Trophoblast cell (in vitro differentiated cells and primary cell): ENCODE data around the gene PLEKHG4B.
A peak's percentile ranks its signal among the peaks of the same experiment; 100 is the strongest.

Experiments
- DNase-seq, 2 donors: peaks; one replicate each; pipeline ENCODE4 v3.0.0-alpha.2; 2016
- H2AFZ ChIP-seq: 2 replicates; pipeline ENCODE4 v1.6.1; 2013; ENCODE audit warnings: low read length, moderate library complexity, mild to moderate bottlenecking; ENCODE audit not compliant: insufficient read depth, poor library complexity
- H2AK5ac ChIP-seq: 2 replicates; pipeline ENCODE4 v1.6.1; 2013; ENCODE audit warnings: mild to moderate bottlenecking, low read length
- H2BK120ac ChIP-seq: 2 replicates; pipeline ENCODE4 v1.6.1; 2013; ENCODE audit warnings: low read length, mild to moderate bottlenecking, moderate library complexity; ENCODE audit not compliant: insufficient read depth, poor library complexity
- H2BK12ac ChIP-seq: 2 replicates; pipeline ENCODE4 v1.6.1; 2013; ENCODE audit warnings: mild to moderate bottlenecking, low read length, moderate library complexity
- H2BK5ac ChIP-seq: 2 replicates; pipeline ENCODE4 v1.6.1; 2013; ENCODE audit warnings: low read length, low read depth, moderate library complexity, mild to moderate bottlenecking; ENCODE audit not compliant: poor library complexity
- H3K14ac ChIP-seq: 2 replicates; pipeline ENCODE4 v1.6.1; 2013; ENCODE audit warnings: mild to moderate bottlenecking, low read length
- H3K18ac ChIP-seq: 2 replicates; pipeline ENCODE4 v1.6.1; 2013; ENCODE audit warnings: mild to moderate bottlenecking, low read length
- H3K23ac ChIP-seq: 2 replicates; pipeline ENCODE4 v1.6.1; 2013; ENCODE audit warnings: low read length
- H3K27ac ChIP-seq: 2 replicates; pipeline ENCODE4 v1.5.1; 2013; ENCODE audit warnings: low read depth, mild to moderate bottlenecking, inconsistent platforms, low read length, moderate library complexity
- H3K27me3 ChIP-seq: 2 replicates; pipeline ENCODE4 v1.6.1; 2013; ENCODE audit warnings: inconsistent platforms, mild to moderate bottlenecking, low read length, moderate library complexity; ENCODE audit not compliant: insufficient read depth
- H3K36me3 ChIP-seq, 2 experiments: 1 replicate in 1 of 2; 2 replicates in 1 of 2; pipeline ENCODE4 v1.6.1; 2013; ENCODE audit warnings: low read length in 2 of 2, mild to moderate bottlenecking in 2 of 2, moderate library complexity in 1 of 2; ENCODE audit not compliant: insufficient read depth in 2 of 2, control insufficient read depth in 1 of 2
- H3K4ac ChIP-seq: 2 replicates; pipeline ENCODE4 v1.6.1; 2013; ENCODE audit warnings: low read depth, mild to moderate bottlenecking, low read length, moderate library complexity
- H3K4me1 ChIP-seq, 2 experiments: 1 replicate in 1 of 2; 2 replicates in 1 of 2; pipeline ENCODE4 v1.6.1; 2013; ENCODE audit warnings: low read length in 2 of 2, mild to moderate bottlenecking in 2 of 2, moderate library complexity in 1 of 2; ENCODE audit not compliant: insufficient read depth in 2 of 2, control insufficient read depth in 1 of 2
- H3K4me2 ChIP-seq: 2 replicates; pipeline ENCODE4 v1.6.1; 2013; ENCODE audit warnings: inconsistent platforms, mild to moderate bottlenecking, low read length, moderate library complexity
- H3K4me3 ChIP-seq: 2 replicates; pipeline ENCODE4 v1.5.1; 2013; ENCODE audit warnings: mild to moderate bottlenecking, low read depth, low read length, inconsistent platforms
- H3K79me1 ChIP-seq: one replicate; pipeline ENCODE4 v1.6.1; 2013; ENCODE audit warnings: low read length
- H3K79me2 ChIP-seq: 2 replicates; pipeline ENCODE4 v1.6.1; 2013; ENCODE audit warnings: low read length, mild to moderate bottlenecking; ENCODE audit not compliant: control insufficient read depth, insufficient read depth, poor library complexity
- H3K9ac ChIP-seq: 2 replicates; pipeline ENCODE4 v1.6.1; 2013; ENCODE audit warnings: mild to moderate bottlenecking, low read length
- H3K9me3 ChIP-seq: 2 replicates; pipeline ENCODE4 v1.6.1; 2013; ENCODE audit warnings: low read depth, mild to moderate bottlenecking, control low read depth, inconsistent platforms, low read length; ENCODE audit not compliant: insufficient read depth
- H4K12ac ChIP-seq: 2 replicates; pipeline ENCODE4 v1.6.1; 2013; ENCODE audit warnings: low read depth, mild to moderate bottlenecking, low read length, moderate library complexity
- H4K8ac ChIP-seq: 2 replicates; pipeline ENCODE4 v1.6.1; 2013; ENCODE audit warnings: low read depth, mild to moderate bottlenecking, low read length, moderate library complexity
- H4K91ac ChIP-seq: one replicate; pipeline ENCODE4 v1.6.1; 2013; ENCODE audit warnings: low read depth, mild to moderate bottlenecking, low read length, moderate library complexity
- WGBS: extraction: QIAGEN DNeasy Blood & Tissue Kit; methylation state at CpG from one replicate; pipeline ENCODE4 v1.1.7; 2013; ENCODE audit warnings: missing lambda C conversion rate; ENCODE audit not compliant: insufficient read length, insufficient coverage; ENCODE audit errors: extremely low coverage; 5-methylcytosine and 5-hydroxymethylcytosine counted together

PLEKHG4B gene

DNA sequence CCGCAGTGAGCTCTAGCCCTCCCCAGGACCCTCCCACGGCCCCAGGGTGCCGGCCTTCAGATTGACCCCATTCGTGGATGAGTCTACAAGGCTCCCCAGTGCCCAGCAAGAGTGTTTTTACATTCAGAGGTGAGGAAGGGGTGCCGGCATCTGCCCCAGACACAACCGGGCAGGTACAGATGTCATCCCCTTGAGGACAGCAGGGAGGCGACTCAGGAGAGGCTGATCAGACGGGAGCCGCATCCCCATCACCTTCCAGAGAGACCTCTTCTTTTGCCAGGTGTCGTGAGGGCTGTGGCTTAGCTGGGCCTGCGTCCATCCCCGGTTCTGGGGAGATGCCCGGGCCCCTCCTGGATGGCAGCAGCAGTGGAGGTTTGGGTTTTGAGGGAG, 95.1 kb downstream of the PLEKHG4B start:
- whole genome bisulfite sequencing: no CpG with 5 or more reads among the region's 13 CpGs
- no peak overlapping the region for H2AFZ ChIP-seq
- H2BK5ac ChIP-seq: no peak overlapping the region
- DNase-seq: no peak
- H4K91ac ChIP-seq: peak overlapping the region; percentile 22
- H2BK120ac ChIP-seq: no peak overlapping the region
- H4K8ac ChIP-seq: no peak overlapping the region
- H3K79me1 ChIP-seq: peaks cover 3% of the 10 kb centered on the region
- no peak overlapping the region for H2BK12ac ChIP-seq
- H3K4ac ChIP-seq: no peak overlapping the region
- H3K9ac ChIP-seq: no peak overlapping the region
- H3K79me2 ChIP-seq: no peaks in the 10 kb centered on the region
- H3K4me1 ChIP-seq: peaks cover 12 to 18% of the 10 kb centered on the region in 2 experiments
- no peak overlapping the region for H3K18ac ChIP-seq
- no peak overlapping the region for H3K4me2 ChIP-seq
- no peak overlapping the region for H3K14ac ChIP-seq
- H3K27me3 ChIP-seq: no peaks in the 10 kb centered on the region
- H2AK5ac ChIP-seq: peak overlapping the region; percentile 19
- no peak overlapping the region for H3K23ac ChIP-seq
- H3K27ac ChIP-seq: no peak overlapping the region
- H4K12ac ChIP-seq: no peak overlapping the region
- H3K4me3 ChIP-seq: no peak overlapping the region
- H3K36me3 ChIP-seq: peaks cover 20 to 22% of the 10 kb centered on the region in 2 experiments
- H3K9me3 ChIP-seq: no peaks in the 10 kb centered on the region

DNA sequence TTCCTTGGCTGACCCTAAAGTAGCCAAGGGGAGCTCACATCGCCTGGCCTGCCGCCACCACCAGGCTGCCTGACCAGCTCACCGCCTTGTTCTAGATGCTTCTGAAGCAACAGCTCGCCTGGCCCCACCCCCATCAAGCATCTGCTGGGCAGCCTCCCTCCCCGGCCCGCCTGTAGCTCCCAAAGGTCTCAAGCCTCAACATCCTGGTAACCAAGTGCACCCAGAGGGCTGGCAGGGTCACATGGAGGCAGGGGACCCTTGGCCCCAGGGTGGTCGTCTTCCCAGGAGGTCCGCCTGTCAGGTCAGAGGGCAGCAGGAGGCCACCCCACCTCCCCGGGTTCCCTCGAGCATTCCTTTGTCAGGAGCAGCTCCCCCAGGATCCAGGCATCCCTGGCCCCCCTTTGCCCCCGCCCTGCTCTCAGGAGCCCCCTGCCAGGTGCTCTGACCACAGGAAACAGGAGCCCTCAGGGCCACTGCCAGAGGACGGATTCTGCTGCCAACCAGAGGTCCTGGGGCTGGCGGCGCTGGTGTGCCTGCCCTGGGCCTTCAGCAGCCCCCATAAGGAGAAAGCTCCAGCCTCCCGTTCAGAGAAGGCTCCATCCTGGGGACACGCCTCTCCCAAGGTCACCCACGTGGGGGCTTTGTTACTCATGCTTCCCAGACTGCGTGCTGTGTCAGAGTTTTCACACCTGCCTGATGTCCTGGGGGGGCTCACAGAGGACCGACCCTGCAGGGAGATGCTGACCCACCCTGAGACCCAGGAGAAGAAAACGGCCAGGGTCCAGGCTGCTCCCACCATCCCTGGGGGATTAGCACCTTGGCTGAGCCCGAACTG, 95.9 kb downstream of the PLEKHG4B start:
- H3K14ac ChIP-seq: no peak overlapping the region
- H3K79me1 ChIP-seq: peaks cover 3% of the 10 kb centered on the region
- peak overlapping the region; percentile 13 for H2AK5ac ChIP-seq
- no peak overlapping the region for H4K12ac ChIP-seq
- H2BK12ac ChIP-seq: no peak overlapping the region
- no peak overlapping the region for H4K91ac ChIP-seq
- H3K36me3 ChIP-seq: peaks cover 13 to 15% of the 10 kb centered on the region in 2 experiments
- H4K8ac ChIP-seq: no peak overlapping the region
- no peak overlapping the region for H3K4me3 ChIP-seq
- no peak overlapping the region for H2BK120ac ChIP-seq
- H3K4ac ChIP-seq: no peak overlapping the region
- H3K27me3 ChIP-seq: no peaks in the 10 kb centered on the region
- no peak overlapping the region for H3K9ac ChIP-seq
- no peak overlapping the region for H3K23ac ChIP-seq
- WGBS: no CpG with 5 or more reads among the region's 21 CpGs
- H3K9me3 ChIP-seq: no peaks in the 10 kb centered on the region
- no peaks in the 10 kb centered on the region for H3K79me2 ChIP-seq
- H3K27ac ChIP-seq: no peak overlapping the region
- no peak overlapping the region for H3K4me2 ChIP-seq
- no peak overlapping the region for H2AFZ ChIP-seq
- peaks cover 12 to 18% of the 10 kb centered on the region in 2 experiments for H3K4me1 ChIP-seq
- H3K18ac ChIP-seq: peak overlapping the region; percentile 23
- DNase-seq: no peak
- no peak overlapping the region for H2BK5ac ChIP-seq

DNA sequence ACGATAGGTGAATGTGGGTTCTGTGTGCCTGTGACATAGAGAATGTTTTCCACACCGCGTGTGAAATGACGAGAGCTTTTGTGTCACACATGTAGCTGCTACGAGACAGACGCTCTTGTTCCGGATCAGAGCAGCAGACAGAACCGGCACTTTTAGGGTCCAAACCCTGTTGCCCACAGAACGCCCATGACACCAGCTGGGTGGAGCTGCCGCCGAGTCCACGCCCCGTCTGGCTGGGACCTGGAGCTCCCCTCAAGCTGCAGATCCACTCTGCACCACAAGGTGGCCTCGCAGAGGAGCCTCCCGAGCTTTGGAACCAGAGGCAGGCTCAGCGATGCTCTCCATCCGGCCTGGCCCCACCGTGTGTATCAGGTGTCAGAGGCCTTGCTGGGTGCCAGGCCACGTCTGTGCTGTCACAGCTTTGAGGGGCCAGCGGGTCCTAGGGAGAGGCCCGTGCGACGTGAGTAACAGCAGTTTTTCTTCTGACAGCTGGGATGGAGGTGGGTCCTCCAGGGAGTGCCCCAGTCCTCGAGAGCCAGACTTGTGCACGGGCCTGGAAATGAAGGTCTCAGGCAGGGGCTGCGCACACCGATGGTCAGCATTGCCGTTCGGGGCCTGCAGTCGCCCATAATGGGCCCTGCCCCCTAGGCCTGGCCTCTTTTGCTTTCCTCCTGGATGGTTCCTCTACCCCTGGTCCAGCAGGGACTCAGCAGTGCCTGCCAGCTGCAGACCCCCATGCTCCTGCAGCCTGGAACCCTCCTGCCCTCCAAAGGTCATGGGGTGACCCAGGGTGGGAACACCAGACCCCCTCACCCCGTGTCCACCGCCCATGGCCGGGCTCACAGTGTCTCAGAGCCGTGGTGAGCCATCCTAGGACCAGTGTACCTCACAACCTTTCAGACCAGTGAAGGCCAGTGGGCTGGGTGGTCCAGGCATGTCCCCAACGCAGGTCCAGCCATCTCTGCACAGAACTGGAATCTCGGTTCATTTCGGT, 96.8 kb downstream of the PLEKHG4B start:
- no CpG with 5 or more reads among the region's 37 CpGs for WGBS
- Histone ChIP-seq H4K8ac (no peak overlapping the region), H3K27ac (no peak overlapping the region), H2AK5ac (peak overlapping the region; percentile 3), H2BK12ac (no peak overlapping the region), H4K91ac (no peak overlapping the region), H4K12ac (no peak overlapping the region), H3K9ac (no peak overlapping the region), H3K9me3 (no peaks in the 10 kb centered on the region), H3K4ac (no peak overlapping the region), H3K4me1 (peaks cover 12 to 18% of the 10 kb centered on the region in 2 experiments), H3K79me2 (no peaks in the 10 kb centered on the region), H3K79me1 (peaks cover 3% of the 10 kb centered on the region), H3K36me3 (peaks cover 8 to 12% of the 10 kb centered on the region in 2 experiments), H3K23ac (no peak overlapping the region), H2BK120ac (no peak overlapping the region), H3K4me3 (no peak overlapping the region), H2BK5ac (no peak overlapping the region), H3K14ac (no peak overlapping the region), H3K27me3 (no peaks in the 10 kb centered on the region), H3K4me2 (no peak overlapping the region), H3K18ac (peak overlapping the region; percentile 23), H2AFZ (no peak overlapping the region)
- peak; percentile 84 to 94 for DNase-seq

DNA sequence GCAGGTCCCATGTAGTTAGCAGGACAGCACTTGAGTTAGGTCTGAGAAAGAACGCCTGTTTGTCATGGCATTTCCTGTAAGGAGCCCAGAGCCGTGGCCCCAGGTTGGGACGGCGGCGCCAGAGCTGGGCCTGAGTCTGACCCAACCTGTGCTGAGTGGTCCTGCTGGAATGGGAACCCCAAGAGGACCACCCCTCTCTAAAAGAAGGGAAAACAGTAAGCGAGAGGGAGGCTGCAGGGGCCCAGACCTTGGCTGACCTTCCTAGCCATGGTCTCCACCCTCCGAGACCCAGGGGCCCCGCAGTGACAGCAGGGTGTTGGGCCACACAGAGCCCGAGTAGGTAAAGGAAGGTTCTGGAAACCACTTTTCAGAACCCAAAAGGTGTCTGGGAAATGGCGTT, 97.5 kb downstream of the PLEKHG4B start:
- Histone ChIP-seq H3K9ac (no peak overlapping the region), H3K79me2 (no peaks in the 10 kb centered on the region), H2AFZ (no peak overlapping the region), H3K36me3 (peaks cover 8 to 12% of the 10 kb centered on the region in 2 experiments), H3K14ac (no peak overlapping the region), H3K4ac (no peak overlapping the region), H3K4me1 (peaks cover 11 to 15% of the 10 kb centered on the region in 2 experiments), H3K23ac (no peak overlapping the region), H3K79me1 (peaks cover 3% of the 10 kb centered on the region), H2BK5ac (no peak overlapping the region), H4K8ac (no peak overlapping the region), H3K4me3 (no peak overlapping the region), H4K91ac (no peak overlapping the region), H2AK5ac (no peak overlapping the region), H3K18ac (no peak overlapping the region), H3K27me3 (no peaks in the 10 kb centered on the region), H3K9me3 (no peaks in the 10 kb centered on the region), H2BK12ac (no peak overlapping the region), H4K12ac (no peak overlapping the region), H2BK120ac (no peak overlapping the region), H3K27ac (no peak overlapping the region), H3K4me2 (no peak overlapping the region)
- no CpG with 5 or more reads among the region's 10 CpGs for WGBS
- DNase-seq: no peak
